DMS114 treated with DMSO at 0.1 percent for 48 hours (cell line): Measurements from ENCODE around the gene PREP.
"Not testable (repeated sequence)": the region's sequence is repeated elsewhere in the genome, so short reads cannot be mapped to it uniquely, and the experiment has no call there.

Experiments used
- DNase-seq: peaks from one replicate; lab custom pipeline; 2025; ENCODE audit not compliant: unreplicated experiment; lab: John Stamatoyannopoulos, UW

The PREP gene

GRCh38 chr6:105274678-105275077 lies 128.2 kb downstream of the PREP start:
- no peak for DNase-seq

DNA sequence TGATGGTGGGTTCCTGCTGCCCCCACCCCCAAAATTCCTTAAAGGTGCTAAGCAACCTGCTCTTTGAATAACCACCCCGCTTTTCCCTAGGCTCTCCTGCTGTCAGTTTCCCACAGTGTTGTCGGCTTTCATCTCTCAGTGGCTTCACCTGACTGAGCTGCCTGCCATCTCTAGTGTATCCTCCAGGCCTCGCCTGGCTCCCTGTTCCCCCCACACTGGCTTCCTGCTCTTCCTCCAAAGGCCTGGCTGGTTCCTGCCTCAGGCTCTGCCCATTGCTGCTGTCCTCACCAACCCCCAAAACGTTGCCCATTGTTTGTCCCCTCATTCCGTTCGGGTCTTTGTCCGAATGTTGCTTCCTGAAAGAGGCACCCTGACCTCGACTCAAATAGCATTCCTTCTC lies 129.3 kb downstream of the PREP start:
- no peak for DNase-seq

DNA sequence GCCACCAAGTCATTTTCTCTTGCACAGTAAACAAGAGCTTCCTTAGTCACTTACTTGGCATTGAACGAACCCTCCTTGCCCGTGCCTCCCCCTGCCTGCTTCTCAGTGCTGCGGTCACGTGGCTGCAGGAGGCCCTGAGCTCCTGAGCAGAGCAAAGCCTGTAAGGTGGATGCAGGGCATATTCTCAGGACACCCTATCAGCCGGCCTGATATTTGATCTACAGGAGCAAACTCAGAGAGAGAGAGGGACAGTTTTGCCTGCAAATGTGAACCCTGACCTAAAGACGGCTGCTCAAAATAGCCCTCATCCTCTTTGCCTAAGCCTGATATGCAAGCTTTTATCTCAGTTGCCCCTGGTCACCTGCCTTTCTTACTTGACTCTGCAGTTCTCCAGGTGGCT lies 130.1 kb downstream of the PREP start:
- no peak for DNase-seq

GRCh38 chr6:105270511-105270910 lies 132.4 kb downstream of the PREP start:
- DNase-seq, result no peak

- no peak for DNase-seq
Observed at GRCh38 chr6:105269390-105269789, 133.5 kb downstream of the PREP start.

GRCh38 chr6:105263685-105264610 lies 138.9 kb downstream of the PREP start:
- no peak for DNase-seq

GRCh38 chr6:105259913-105260889 lies 142.7 kb downstream of the PREP start:
- no peak for DNase-seq

GRCh38 chr6:105258816-105259215 lies 144.1 kb downstream of the PREP start:
- no peak for DNase-seq

GRCh38 chr6:105257340-105257739 lies 145.5 kb downstream of the PREP start:
- no peak for DNase-seq

GRCh38 chr6:105256619-105257018 lies 146.3 kb downstream of the PREP start:
- no peak for DNase-seq

GRCh38 chr6:105253787-105254186 lies 149.1 kb downstream of the PREP start:
- DNase-seq, result no peak

DNA sequence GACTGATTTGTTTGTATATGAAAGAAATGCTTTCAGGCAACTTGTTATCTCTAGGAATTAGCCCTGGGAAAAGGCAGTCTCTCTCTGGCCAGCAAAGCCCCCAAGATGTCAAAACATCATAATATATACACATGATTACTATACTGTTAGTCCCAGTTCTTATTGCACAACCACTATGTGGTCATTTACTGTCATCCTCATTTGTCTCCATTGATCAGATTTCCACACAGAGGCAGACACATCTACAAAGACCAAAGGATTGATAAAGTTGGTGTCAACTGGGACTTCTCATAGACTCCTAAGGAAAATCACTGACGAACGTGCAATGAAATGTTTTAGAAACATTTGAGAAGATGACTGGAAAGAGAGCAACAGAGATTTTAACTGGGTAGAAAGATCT lies 151.2 kb downstream of the PREP start:
- DNase-seq, result no peak

DNA sequence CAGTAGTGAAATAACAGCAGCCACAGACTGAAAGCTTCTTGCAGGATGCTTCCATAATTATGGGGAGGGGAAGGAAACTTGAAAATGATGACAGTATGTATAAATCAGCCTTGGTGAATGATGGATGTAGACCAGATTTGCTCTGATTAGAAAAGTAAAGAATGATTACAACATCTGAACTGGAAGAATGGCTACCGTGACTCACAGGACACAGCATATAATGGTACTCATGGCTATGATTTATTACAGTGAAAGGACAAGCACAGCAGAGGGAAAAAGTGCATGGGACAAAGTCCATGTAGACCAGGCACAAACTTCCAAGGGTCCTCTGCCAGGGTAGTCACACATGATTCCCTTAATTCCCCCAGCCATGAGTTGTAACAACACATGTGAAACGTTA lies 152.3 kb downstream of the PREP start:
- no peak for DNase-seq

- no peak for DNase-seq
Observed at GRCh38 chr6:105243487-105243886, 159.4 kb downstream of the PREP start.

GRCh38 chr6:105235155-105235554 lies 167.7 kb downstream of the PREP start:
- no peak for DNase-seq

GRCh38 chr6:105231771-105232170 lies 171.1 kb downstream of the PREP start:
- not testable (repeated sequence) for DNase-seq
